ENCODE measurements around the gene CDK13.
"Not testable (repeated sequence)": the region's sequence is repeated elsewhere in the genome, so short reads cannot be mapped to it uniquely, and the experiment has no call there.

The CDK13 gene

GRCh38 chr7:40105879-40106473, 155.9 kb downstream of the CDK13 start:
- Histone ChIP-seq H3K4me3 (replicated peaks; ENCODE audit: insufficient read depth, low read length) (no peak overlapping the region), H3K27me3 (ENCODE audit: insufficient read depth, poor library complexity, severe bottlenecking) (no peaks in the 10 kb centered on the region), H3K27ac (replicated peaks) (no peak overlapping the region)
- DNase-seq (ENCODE audit: low read depth in 1 of 2, low spot score in 1 of 2), result peak in 1 of 2 experiments; percentile 30
- TF ChIP-seq GABPA (IDR thresholded peaks at IDR 0.05; ENCODE audit: low read depth), result no peak
- no peak for TF ChIP-seq REST (IDR thresholded peaks at IDR 0.05; ENCODE audit: insufficient replicate concordance, low read depth)
- TF ChIP-seq SPI1 (IDR thresholded peaks at IDR 0.05; ENCODE audit: borderline replicate concordance, low read depth), result no peak
- TF ChIP-seq CTCF (IDR thresholded peaks at IDR 0.05; ENCODE audit: insufficient read depth, low read length), result no peak
- TF ChIP-seq POLR2AphosphoS5 (IDR thresholded peaks at IDR 0.05; ENCODE audit: low read depth), result no peak

GRCh38 chr7:40115936-40116335, 165.9 kb downstream of the CDK13 start:
- no peak overlapping the region for H3K27ac ChIP-seq (replicated peaks)
- TF ChIP-seq REST (IDR thresholded peaks at IDR 0.05; ENCODE audit: insufficient replicate concordance, low read depth) (no peak), GABPA (IDR thresholded peaks at IDR 0.05; ENCODE audit: low read depth) (no peak), POLR2AphosphoS5 (IDR thresholded peaks at IDR 0.05; ENCODE audit: low read depth) (no peak), CTCF (IDR thresholded peaks at IDR 0.05; ENCODE audit: insufficient read depth, low read length) (no peak), SPI1 (IDR thresholded peaks at IDR 0.05; ENCODE audit: borderline replicate concordance, low read depth) (no peak)
- DNase-seq (ENCODE audit: low read depth in 1 of 2, low spot score in 1 of 2), result no peak
- no peak overlapping the region for H3K4me3 ChIP-seq (replicated peaks; ENCODE audit: insufficient read depth, low read length)
- no peaks in the 10 kb centered on the region for H3K27me3 ChIP-seq (ENCODE audit: insufficient read depth, poor library complexity, severe bottlenecking)

- not testable (repeated sequence) for H3K27me3 ChIP-seq (ENCODE audit: insufficient read depth, poor library complexity, severe bottlenecking); DNase-seq (ENCODE audit: low read depth in 1 of 2, low spot score in 1 of 2); H3K4me3 ChIP-seq (replicated peaks; ENCODE audit: insufficient read depth, low read length); H3K27ac ChIP-seq (replicated peaks)
These were observed 167.1 kb downstream of the CDK13 start for GRCh38 chr7:40117199-40117598.

GRCh38 chr7:40118201-40118600, 168.1 kb downstream of the CDK13 start:
- not testable (repeated sequence) for H3K27me3 ChIP-seq (ENCODE audit: insufficient read depth, poor library complexity, severe bottlenecking); H3K27ac ChIP-seq (replicated peaks); DNase-seq (ENCODE audit: low read depth in 1 of 2, low spot score in 1 of 2); H3K4me3 ChIP-seq (replicated peaks; ENCODE audit: insufficient read depth, low read length)

- TF ChIP-seq REST (IDR thresholded peaks at IDR 0.05; ENCODE audit: insufficient replicate concordance, low read depth) (no peak), CTCF (IDR thresholded peaks at IDR 0.05; ENCODE audit: insufficient read depth, low read length) (no peak), GABPA (IDR thresholded peaks at IDR 0.05; ENCODE audit: low read depth) (no peak), POLR2AphosphoS5 (IDR thresholded peaks at IDR 0.05; ENCODE audit: low read depth) (no peak)
- DNase-seq (ENCODE audit: low read depth in 1 of 2, low spot score in 1 of 2), result no peak
- Histone ChIP-seq H3K27ac (replicated peaks) (no peak overlapping the region), H3K27me3 (ENCODE audit: insufficient read depth, poor library complexity, severe bottlenecking) (no peaks in the 10 kb centered on the region), H3K4me3 (replicated peaks; ENCODE audit: insufficient read depth, low read length) (no peak overlapping the region)
These were observed 170.0 kb downstream of the CDK13 start for GRCh38 chr7:40120020-40120419.

Data from HL-60 (cell line).